C4-2B (cell line): ENCODE measurements around the gene VMO1.

ENCODE experiments used
- H3K27ac ChIP-seq: fragments of 450-650 bp; 2 replicates; pipeline ENCODE4 v1.5.1; 2017
- ZFX ChIP-seq: fragments of 450-650 bp; IDR thresholded peaks from 2 replicates; pipeline ENCODE4 v1.6.1; 2017
- TF ChIP-seq, protein P1 (sequence below): fragments of 450-650 bp; conservative IDR thresholded peaks from 2 replicates; pipeline ENCODE4 v1.5.1; 2017; ENCODE audit warnings: mild to moderate bottlenecking

VMO1 gene

DNA sequence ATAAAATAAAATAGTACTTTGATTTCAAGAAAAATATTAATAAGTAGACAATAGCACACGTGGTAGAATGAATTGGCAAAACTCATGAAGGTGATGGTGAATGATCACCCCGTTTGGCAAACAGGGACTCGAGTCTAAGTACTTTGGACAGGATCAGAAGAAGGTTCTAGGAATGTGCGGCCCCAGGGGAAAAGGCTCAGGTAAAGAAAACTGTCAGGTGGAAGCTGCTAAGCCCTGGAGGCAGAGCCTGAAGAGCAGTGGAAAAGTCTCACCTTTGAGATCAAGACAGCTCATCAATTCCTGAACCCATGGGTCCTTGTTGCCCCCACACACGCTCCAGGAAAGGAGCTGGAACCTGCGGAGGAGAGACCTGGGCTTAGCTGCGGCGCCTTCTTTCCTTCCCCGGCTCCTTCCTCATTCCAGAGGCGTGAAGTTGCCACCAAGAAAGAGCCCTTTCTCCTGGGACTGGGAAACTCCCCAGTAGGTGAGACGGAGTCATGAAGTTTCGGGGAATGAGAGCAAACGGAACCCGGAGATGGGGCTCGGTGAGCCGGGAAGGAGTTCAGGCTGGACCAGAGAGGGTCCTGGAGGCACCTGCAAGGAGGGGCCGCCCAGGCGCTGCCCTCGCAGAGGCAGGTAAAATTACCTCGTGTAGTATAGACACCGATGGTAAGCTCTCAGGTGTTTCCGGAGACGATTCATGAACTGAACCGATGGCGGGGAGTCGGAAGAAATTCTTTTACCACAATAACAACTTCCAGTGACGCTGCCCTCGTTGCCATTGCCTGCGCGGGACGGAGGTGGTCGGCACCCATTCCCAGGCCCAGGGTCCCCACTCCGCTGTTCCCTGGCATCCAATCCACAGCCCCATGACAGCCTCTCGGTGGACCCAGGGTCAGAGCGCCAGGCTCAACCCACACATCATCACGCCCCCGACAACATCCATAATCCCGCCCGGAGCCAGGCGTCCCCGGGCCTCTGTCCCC, 47.7 kb downstream of the VMO1 start:
- H3K27ac ChIP-seq = peak overlapping the region; percentile 72
- no peak for TF ChIP-seq ZFX
- TF ChIP-seq, protein P1, sequence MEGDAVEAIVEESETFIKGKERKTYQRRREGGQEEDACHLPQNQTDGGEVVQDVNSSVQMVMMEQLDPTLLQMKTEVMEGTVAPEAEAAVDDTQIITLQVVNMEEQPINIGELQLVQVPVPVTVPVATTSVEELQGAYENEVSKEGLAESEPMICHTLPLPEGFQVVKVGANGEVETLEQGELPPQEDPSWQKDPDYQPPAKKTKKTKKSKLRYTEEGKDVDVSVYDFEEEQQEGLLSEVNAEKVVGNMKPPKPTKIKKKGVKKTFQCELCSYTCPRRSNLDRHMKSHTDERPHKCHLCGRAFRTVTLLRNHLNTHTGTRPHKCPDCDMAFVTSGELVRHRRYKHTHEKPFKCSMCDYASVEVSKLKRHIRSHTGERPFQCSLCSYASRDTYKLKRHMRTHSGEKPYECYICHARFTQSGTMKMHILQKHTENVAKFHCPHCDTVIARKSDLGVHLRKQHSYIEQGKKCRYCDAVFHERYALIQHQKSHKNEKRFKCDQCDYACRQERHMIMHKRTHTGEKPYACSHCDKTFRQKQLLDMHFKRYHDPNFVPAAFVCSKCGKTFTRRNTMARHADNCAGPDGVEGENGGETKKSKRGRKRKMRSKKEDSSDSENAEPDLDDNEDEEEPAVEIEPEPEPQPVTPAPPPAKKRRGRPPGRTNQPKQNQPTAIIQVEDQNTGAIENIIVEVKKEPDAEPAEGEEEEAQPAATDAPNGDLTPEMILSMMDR = no peak

DNA sequence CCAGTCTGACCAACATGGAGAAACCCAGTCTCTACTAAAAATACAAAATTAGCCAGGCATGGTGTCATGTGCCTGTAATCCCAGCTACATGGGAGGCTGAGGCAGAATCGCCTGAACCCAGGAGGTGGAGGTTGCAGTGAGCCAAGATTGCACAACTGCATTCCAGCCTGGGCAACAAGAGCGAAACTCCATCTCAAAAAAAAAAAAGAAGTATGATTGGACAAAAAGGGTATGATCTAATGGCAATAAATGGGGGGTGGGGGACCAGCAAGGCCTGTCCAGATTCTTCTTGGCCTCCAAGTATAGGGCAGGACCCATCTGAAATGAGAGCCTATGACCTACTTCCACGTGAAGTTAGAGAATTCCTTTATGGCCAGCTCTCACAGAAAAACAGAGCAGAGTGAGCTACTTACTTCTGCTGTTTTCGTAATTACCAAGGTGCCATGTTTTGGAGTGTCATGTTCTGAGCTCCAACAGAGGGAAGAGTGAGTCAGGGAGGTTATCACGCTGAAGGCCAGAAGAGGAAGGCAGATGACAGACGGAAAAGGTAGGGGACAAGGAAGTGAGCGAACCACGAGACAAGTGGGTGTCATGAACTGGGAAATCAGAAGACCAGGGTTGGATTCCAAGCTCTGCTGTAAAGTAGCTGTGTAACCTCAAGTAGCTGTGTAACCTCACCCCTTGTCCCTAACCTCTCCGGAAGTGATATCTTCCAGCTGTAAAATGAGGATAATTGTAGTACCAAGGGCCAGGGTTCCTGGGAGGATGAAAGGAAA, 50.1 kb downstream of the VMO1 start:
- H3K27ac ChIP-seq = no peak overlapping the region
- TF ChIP-seq, protein P1 = no peak
- TF ChIP-seq ZFX = no peak
